NCI-H1048 (cell line): ENCODE data around the gene OTUB1.
"Not testable (repeated sequence)": the region's sequence is repeated elsewhere in the genome, so short reads cannot be mapped to it uniquely, and the experiment has no call there.

Source experiments
- DNase-seq: peaks from one replicate; lab custom pipeline; 2025; lab: John Stamatoyannopoulos, UW

OTUB1 gene

DNA sequence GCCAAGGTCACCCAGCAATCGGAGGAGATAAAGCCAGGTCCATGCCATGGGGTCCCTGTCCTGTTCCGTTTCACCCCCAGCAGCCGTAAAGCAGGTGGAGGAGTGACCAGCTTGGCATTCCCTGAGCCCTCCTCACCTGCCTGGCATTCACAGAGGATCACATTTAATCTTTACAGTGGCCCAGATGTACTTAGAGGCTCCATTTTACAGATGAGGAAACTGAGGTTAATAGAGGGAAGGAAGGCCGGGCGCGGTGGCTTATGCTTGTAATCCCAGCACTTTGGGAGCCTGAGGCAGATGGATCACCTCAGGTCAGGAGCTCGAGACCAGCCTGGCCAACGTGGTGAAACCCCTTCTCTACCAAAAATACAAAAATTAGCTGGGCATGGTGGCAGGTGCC, 61.1 kb downstream of the OTUB1 start:
- DNase-seq = not testable (repeated sequence)
